Natural killer cell treated with Interleukin-12 subunit alpha and Interleukin-12 subunit beta and Interleukin-15 and Interleukin-18, amount 100 ng/mL, for 72 hours (primary cell): Measurements from ENCODE around the gene TRA2B. TPM values are rescaled to one million over a fixed set of nuclear protein-coding genes. Genes with fewer than 3 reads are reported as not detected.

Experiments used
- ATAC-seq, 2 donors: fragments of 150-1000 bp; cut with Tn5 transposase in 1 of 2; sonication (Bioruptor Pico), chemical (Tn5 transposase) in 1 of 2; 2 replicates each; pipeline ENCODE4 v1.10.0; 2021
- DNase-seq: peaks from one replicate; pipeline ENCODE4 v3.0.0; 2022; ENCODE audit warnings: low spot score
- H3K27ac Mint-ChIP-seq, 2 donors: 1 replicate in 1 of 2; 2 replicates in 1 of 2; pipeline ENCODE4 v1.8.0; 2022; ENCODE audit warnings: mixed read lengths in 2 of 2, mild to moderate bottlenecking in 1 of 2, moderate library complexity in 1 of 2
- H3K27me3 Mint-ChIP-seq, 2 donors: 1 replicate in 1 of 2; 2 replicates in 1 of 2; pipeline ENCODE4 v1.8.0; 2022; ENCODE audit warnings: mixed read lengths in 2 of 2
- H3K36me3 Mint-ChIP-seq: one replicate; pipeline ENCODE4 v1.8.0; 2022; ENCODE audit warnings: mixed read lengths
- H3K4me1 Mint-ChIP-seq, 2 donors: 1 replicate in 1 of 2; 2 replicates in 1 of 2; pipeline ENCODE4 v1.8.0; 2022; ENCODE audit warnings: low read depth in 2 of 2, mixed read lengths in 2 of 2, mild to moderate bottlenecking in 1 of 2
- H3K4me3 Mint-ChIP-seq: one replicate; pipeline ENCODE4 v1.8.0; 2022; ENCODE audit warnings: mixed read lengths
- H3K9me3 Mint-ChIP-seq: 2 replicates; pipeline ENCODE4 v1.8.0; 2022; ENCODE audit warnings: mixed read lengths
- total RNA-seq, 2 donors: library from RNA; stranded (reverse); gene quantifications; one replicate each; pipeline ENCODE4 v1.2.3, GENCODE V29; 2022

Gene TRA2B
- total RNA-seq, 2 donors from 2014 or later: 266 to 286 TPM

DNA sequence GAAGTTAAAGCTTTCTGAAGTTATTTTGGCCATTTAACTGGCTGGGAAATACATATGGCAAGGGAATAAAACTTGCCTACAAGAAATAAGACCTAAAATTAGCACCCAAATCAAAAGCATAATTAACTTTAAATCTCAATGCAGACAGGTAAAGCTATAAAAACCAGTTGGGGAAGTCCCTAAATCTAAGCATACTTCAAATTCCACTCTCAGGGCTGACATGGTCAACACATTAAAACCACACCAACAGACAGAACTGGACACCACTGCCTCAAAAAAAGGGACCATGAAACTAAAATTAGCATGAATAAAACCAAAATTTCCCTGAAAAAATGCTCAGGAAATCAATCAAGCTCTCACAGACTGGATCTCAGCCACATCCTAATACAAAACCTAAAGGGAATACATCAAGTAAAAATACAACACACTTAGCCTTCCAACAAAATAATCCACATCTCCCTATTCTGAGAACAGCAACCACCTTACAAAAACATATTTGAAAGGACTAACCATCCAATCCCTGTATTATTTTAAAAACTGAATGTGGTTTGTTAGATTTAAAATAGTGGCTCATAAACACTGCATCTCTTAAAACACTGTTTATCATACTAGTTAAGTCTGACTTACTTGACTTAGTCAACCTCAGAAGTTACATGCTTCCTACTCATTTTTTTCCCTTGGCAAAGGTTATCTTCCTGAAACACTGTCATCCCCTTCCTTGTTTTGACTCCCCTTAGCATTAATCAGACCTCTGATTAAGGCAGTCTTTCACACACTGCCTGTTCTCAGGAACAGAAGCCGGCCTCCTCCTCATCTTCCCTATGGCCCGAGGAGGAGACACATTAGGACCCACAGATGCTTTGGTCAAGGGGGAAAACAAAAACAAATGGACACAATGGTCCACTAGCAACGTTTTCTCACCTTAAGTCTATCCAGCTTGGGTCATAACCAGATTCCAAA, 8.3 kb downstream of the TRA2B start:
- Mint-ChIP-seq H3K4me3 (peak overlapping the region; percentile 98), H3K9me3 (no peaks in the 10 kb centered on the region), H3K4me1 (peaks cover 87 to 92% of the 10 kb centered on the region in 2 donors), H3K27me3 (no peaks in the 10 kb centered on the region), H3K27ac (peak overlapping the region; percentile 66 to 100), H3K36me3 (peaks cover 74% of the 10 kb centered on the region)
- no peak for ATAC-seq
- no peak for DNase-seq

GRCh38 chr3:185928496-185928895, 9.3 kb downstream of the TRA2B start:
- H3K36me3 Mint-ChIP-seq: peaks cover 79% of the 10 kb centered on the region
- peaks cover 88 to 94% of the 10 kb centered on the region in 2 donors for H3K4me1 Mint-ChIP-seq
- peak overlapping the region; percentile 98 for H3K4me3 Mint-ChIP-seq
- ATAC-seq (peak in 1 of 2 donors; percentile 37), DNase-seq (no peak)
- H3K27me3 Mint-ChIP-seq: no peaks in the 10 kb centered on the region
- no peaks in the 10 kb centered on the region for H3K9me3 Mint-ChIP-seq
- H3K27ac Mint-ChIP-seq: peak overlapping the region; percentile 66 to 100

- peak overlapping the region; percentile 66 to 100 for H3K27ac Mint-ChIP-seq
- H3K4me3 Mint-ChIP-seq: peak overlapping the region; percentile 98
These were observed 10.2 kb downstream of the TRA2B start for GRCh38 chr3:185927501-185928200.

DNA sequence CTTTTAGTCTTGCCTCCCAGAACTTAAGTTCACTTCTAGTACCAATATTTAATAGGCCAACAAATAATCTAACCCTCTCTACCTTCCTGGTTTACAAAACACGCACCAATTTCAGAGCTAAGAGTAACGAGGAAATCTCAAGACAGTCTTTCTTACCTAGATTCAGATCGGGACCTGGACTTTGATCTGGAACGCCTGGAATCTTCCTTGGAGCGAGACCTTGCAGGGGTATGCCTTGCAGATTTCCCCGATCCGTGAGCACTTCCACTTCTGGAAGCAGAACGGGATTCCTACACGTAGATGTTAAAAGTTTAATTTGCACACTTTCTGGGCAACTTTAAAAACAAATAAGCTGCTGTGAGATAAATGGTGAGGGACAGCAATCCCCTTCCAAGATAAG, 11.4 kb downstream of the TRA2B start:
- Mint-ChIP-seq H3K27me3 (no peaks in the 10 kb centered on the region), H3K27ac (peak overlapping the region; percentile 15 to 66), H3K4me1 (peaks cover 78 to 83% of the 10 kb centered on the region in 2 donors), H3K36me3 (peaks cover 81% of the 10 kb centered on the region), H3K4me3 (peak overlapping the region; percentile 98), H3K9me3 (no peaks in the 10 kb centered on the region)
- ATAC-seq (no peak), DNase-seq (no peak)

More at GRCh38 chr3:185927501-185928200, 10.2 kb downstream of the TRA2B start:
- H3K27me3 Mint-ChIP-seq: no peaks in the 10 kb centered on the region
- H3K36me3 Mint-ChIP-seq: peaks cover 84% of the 10 kb centered on the region
- ATAC-seq: no peak
- H3K4me1 Mint-ChIP-seq: peaks cover 88 to 96% of the 10 kb centered on the region in 2 donors
- H3K9me3 Mint-ChIP-seq: no peaks in the 10 kb centered on the region
- no peak for DNase-seq

GRCh38 chr3:185925353-185925752, 12.5 kb downstream of the TRA2B start:
- ATAC-seq: no peak
- Mint-ChIP-seq H3K9me3 (no peaks in the 10 kb centered on the region), H3K27ac (peak overlapping the region; percentile 15 to 66), H3K27me3 (no peaks in the 10 kb centered on the region), H3K4me3 (peak overlapping the region; percentile 37), H3K4me1 (peaks cover 69 to 74% of the 10 kb centered on the region in 2 donors), H3K36me3 (peaks cover 78% of the 10 kb centered on the region)
- DNase-seq: no peak

DNA sequence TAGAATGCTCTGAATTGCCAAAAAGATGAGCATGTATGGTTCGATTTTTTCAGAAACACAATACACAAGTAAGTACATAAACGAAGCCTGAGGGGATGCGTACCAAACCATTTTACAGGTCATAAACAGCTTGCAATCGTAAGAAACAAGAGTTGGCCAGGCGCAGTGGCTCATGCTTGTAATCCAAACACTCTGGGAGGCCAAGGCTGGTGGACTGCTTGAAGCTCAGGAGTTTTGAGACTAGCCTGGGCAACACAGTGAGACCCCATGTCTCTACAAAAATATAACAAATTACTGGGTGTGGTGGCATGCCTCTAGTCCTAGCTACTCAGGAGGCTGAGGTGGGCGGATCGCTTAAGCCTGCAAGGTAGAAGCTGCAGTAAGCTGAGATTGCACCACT, 13.4 kb downstream of the TRA2B start:
- DNase-seq: no peak
- peak overlapping the region; percentile 65 to 66 for H3K27ac Mint-ChIP-seq
- H3K36me3 Mint-ChIP-seq: peaks cover 68% of the 10 kb centered on the region
- H3K4me1 Mint-ChIP-seq: peaks cover 60 to 65% of the 10 kb centered on the region in 2 donors
- H3K4me3 Mint-ChIP-seq: no peak overlapping the region
- H3K27me3 Mint-ChIP-seq: no peaks in the 10 kb centered on the region
- ATAC-seq: no peak
- H3K9me3 Mint-ChIP-seq: no peaks in the 10 kb centered on the region

DNA sequence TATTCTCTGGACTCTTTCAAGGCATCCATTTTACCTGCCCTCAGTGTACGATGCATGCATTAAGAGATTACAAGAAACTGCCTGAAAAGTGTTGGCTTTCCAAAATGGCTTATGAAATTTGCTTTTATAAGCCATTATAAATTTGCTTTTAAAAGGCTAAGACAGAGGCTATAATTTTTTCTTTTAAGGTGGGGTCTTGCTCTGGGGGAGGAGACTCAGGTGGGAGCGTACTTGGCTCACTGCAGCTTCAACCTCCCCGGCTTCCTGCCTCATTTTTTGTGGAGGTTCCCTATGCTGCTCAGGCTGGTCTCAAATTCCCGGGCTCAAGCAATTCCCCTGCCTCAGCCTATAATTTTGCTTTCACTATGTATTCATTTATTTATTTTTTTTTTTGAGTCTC, 17.6 kb downstream of the TRA2B start:
- peaks cover 22 to 27% of the 10 kb centered on the region in 2 donors for H3K4me1 Mint-ChIP-seq

DNA sequence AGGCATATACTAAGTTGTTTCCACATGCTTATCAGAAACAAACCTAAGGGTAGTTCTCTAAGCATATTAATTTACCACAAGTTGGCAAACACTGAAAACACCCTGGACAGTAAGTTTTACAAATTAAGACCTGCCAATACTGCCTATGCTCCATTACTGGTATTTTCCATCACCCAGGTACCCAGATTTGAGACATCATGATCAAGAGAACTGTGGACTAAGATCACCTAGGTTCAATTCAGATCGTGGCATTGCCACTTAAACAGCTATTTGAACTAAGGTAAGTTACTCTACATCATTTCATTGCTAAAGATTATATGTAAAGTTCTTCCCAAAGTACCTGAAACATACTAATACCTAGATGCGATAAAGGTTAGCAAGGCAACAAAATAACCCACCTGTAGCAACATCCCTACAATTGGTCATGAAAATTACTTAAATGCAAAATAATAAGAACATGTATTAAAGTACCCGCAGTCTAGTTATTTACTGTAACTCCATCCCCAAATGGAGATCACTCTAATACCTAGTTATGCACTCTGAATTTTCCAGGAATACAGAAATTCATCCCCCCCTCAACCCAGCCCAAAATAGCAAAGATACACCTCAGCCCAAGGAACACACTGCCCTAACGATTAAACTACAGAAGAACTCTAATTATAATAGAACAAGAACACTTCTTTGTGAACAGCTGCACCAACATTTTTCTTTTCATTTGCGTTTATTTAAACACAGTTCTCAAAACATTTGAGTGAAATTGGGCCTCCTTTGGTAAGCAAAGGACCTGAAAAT, 21.6 kb downstream of the TRA2B start:
- Mint-ChIP-seq H3K36me3 (peaks cover 24% of the 10 kb centered on the region), H3K27ac (peak overlapping the region in 1 of 2 donors; percentile 5), H3K4me1 (peaks cover 5 to 10% of the 10 kb centered on the region in 2 donors), H3K27me3 (no peaks in the 10 kb centered on the region), H3K9me3 (no peaks in the 10 kb centered on the region), H3K4me3 (no peak overlapping the region)
- ATAC-seq (no peak), DNase-seq (no peak)

More for the DNA sequence above, 17.6 kb downstream of the TRA2B start:
- DNase-seq: no peak
- no peak for ATAC-seq
- H3K9me3 Mint-ChIP-seq: no peaks in the 10 kb centered on the region
- no peak overlapping the region for H3K27ac Mint-ChIP-seq
- H3K27me3 Mint-ChIP-seq: no peaks in the 10 kb centered on the region
- H3K4me3 Mint-ChIP-seq: no peak overlapping the region
- H3K36me3 Mint-ChIP-seq: peaks cover 52% of the 10 kb centered on the region

DNA sequence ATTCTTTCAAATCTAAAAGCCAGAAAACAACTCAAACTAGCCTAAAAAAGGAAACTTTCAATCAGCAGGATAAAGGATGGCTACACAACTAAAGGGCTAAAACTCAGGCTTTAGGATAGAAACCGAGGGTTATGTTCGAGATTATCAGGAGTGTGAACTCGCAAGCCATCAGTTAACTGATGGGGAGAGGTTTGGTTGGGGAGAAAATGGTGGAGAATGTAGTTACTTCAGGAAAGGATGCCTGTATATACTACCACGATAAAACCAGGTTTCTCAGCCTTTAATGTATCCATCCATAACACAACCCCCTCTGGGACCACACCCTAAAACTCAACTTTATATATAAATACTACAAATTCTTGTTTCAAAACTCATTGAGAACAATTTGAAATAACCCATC, 22.2 kb downstream of the TRA2B start:
- H3K9me3 Mint-ChIP-seq: no peaks in the 10 kb centered on the region

DNA sequence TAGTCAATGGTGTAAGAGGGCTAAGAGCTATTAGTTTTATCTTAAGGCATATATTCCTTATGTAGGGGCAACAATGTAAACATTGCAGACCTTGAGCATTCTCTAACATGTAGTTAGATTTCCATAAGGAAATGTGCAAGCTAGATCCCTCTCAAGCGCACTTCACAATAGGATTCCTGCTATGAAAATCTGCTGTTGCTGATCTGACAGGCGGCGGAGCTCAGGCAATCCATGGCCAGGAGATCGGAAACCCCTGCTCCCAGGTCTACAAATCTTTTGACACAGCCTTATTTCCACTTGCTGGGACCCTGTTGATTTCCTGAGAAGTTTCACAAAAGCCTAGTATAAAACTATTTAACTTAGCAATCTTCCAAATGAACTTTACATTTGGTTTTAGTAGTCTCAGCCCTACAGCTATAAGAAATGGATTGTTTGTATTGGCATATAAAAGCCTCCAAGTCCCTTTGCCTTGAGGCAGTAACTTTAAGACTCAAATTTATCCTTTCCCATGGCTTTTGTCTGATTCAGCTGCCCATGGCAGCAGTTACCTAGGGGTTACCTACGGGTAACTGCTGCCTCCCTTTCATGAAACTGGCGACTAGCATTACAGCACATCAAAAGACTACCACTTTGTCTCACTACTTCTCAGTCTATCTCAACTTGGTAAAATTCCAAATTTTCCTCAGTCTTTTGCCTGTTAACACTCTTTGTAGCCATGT, 22.7 kb downstream of the TRA2B start:
- DNase-seq (no peak), ATAC-seq (no peak)
- Mint-ChIP-seq H3K9me3 (no peaks in the 10 kb centered on the region), H3K27ac (peak overlapping the region; percentile 5 to 39), H3K4me3 (no peak overlapping the region), H3K4me1 (peaks cover 5 to 15% of the 10 kb centered on the region in 2 donors), H3K36me3 (peaks cover 20% of the 10 kb centered on the region), H3K27me3 (no peaks in the 10 kb centered on the region)

More for the DNA sequence above, 22.2 kb downstream of the TRA2B start:
- ATAC-seq (no peak), DNase-seq (no peak)
- peaks cover 5 to 10% of the 10 kb centered on the region in 2 donors for H3K4me1 Mint-ChIP-seq
- H3K27ac Mint-ChIP-seq: peak overlapping the region; percentile 5 to 39
- H3K4me3 Mint-ChIP-seq: no peak overlapping the region
- peaks cover 20% of the 10 kb centered on the region for H3K36me3 Mint-ChIP-seq
- H3K27me3 Mint-ChIP-seq: no peaks in the 10 kb centered on the region

- no peaks in the 10 kb centered on the region for H3K27me3 Mint-ChIP-seq
- no peaks in the 10 kb centered on the region for H3K9me3 Mint-ChIP-seq
- H3K27ac Mint-ChIP-seq: peak overlapping the region in 1 of 2 donors; percentile 72
- ATAC-seq (peak in 1 of 2 donors; percentile 40), DNase-seq (no peak)
- H3K4me3 Mint-ChIP-seq: no peak overlapping the region
- H3K4me1 Mint-ChIP-seq: peaks cover 5 to 21% of the 10 kb centered on the region in 2 donors
- peaks cover 20% of the 10 kb centered on the region for H3K36me3 Mint-ChIP-seq
These were observed 24.6 kb downstream of the TRA2B start for GRCh38 chr3:185912929-185913901.

- H3K4me3 Mint-ChIP-seq: no peak overlapping the region
- peaks cover 5 to 21% of the 10 kb centered on the region in 2 donors for H3K4me1 Mint-ChIP-seq
- DNase-seq: no peak
- H3K9me3 Mint-ChIP-seq: no peaks in the 10 kb centered on the region
- no peak overlapping the region for H3K27ac Mint-ChIP-seq
- H3K27me3 Mint-ChIP-seq: no peaks in the 10 kb centered on the region
- ATAC-seq: no peak
- H3K36me3 Mint-ChIP-seq: peaks cover 16% of the 10 kb centered on the region
These were observed 25.3 kb downstream of the TRA2B start for GRCh38 chr3:185912512-185912911.
